Left colon (tissue), 2 donors: Measurements from ENCODE around the gene KCNA2. TPM values are rescaled to one million over a fixed set of nuclear protein-coding genes. Genes with fewer than 3 reads are reported as not detected.

Experiments used
- ATAC-seq: fragments of 200-7000 bp; cut with Tn5 transposase; one replicate; pipeline ENCODE4 v1.9.1; 2020; ENCODE audit warnings: mild to moderate bottlenecking, moderate library complexity
- DNase-seq, 2 donors: peaks; one replicate each; pipeline ENCODE4 v3.0.0-alpha.2; 2020
- intact Hi-C, 2 donors: fragments of 100-400 bp; cut with DNase I in 1 of 2; cut with micrococcal nuclease in 1 of 2; formaldehyde crosslinking; loops; one replicate each; pipeline versions ENCODE4 v1.11.2 to v1.14.0; 2022; cut with DNase I, micrococcal nuclease
- total RNA-seq, 2 donors: library from RNA; stranded (reverse); fragmentation: NEBNext Ultra II Directional; extraction: Animal tissue kit (Norgen Biotek cat#: 25700); gene quantifications; one replicate each; pipeline ENCODE4 v1.2.1, GENCODE V29; 2021
- donor health status: DM: no; HTN: no; CAD: no.
- donor health status: DM: yes; HTN: yes; CAD: no.

The KCNA2 gene
- total RNA-seq, 2 donors from 2014 or later: 0.27 to 1.0 TPM

GRCh38 chr1:110607536-110608230 lies 1.5 kb upstream of the KCNA2 start:
- ATAC-seq (no peak), DNase-seq (peak in 1 of 2 donors; percentile 16)

GRCh38 chr1:110606657-110607535 lies 738 bp upstream of the KCNA2 start:
- DNase-seq: no peak
- intact Hi-C loops: no loop called here
- peak; percentile 22 for ATAC-seq

More at GRCh38 chr1:110607536-110608230, 1.5 kb upstream of the KCNA2 start:
- intact Hi-C loops: no loop called here

GRCh38 chr1:110605446-110605845 lies 712 bp downstream of the KCNA2 start:
- intact Hi-C loops: no loop called here
- no peak for ATAC-seq
- no peak for DNase-seq

DNA sequence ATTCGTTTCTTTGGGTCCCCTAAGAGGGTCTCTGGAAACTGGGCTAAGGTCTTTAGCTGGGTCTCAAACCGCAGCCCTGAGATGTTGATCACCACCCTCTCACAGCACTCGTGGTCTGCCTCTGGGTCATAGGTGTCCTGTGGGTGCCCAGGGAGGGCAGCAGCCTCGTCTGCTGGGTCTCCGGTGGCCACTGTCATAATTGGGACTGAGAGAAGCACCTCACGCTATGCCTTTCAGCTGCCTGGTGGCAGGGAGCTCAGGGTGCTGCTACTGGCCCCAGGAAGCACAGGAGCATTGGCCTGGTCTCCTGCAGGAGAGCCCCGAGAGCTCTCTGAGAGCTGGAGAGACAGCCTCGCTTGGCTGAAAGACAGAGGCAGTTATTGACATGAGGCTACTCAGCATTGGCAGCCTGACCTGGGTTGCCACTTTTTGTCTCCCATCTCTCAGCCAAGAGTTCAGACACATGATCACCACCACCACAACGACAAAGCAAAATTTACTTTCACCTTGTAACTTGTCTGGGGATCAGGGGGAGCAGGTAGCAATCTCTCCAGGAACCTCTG lies 1.5 kb downstream of the KCNA2 start:
- intact Hi-C loops: no loop called here
- DNase-seq: no peak
- ATAC-seq: no peak

DNA sequence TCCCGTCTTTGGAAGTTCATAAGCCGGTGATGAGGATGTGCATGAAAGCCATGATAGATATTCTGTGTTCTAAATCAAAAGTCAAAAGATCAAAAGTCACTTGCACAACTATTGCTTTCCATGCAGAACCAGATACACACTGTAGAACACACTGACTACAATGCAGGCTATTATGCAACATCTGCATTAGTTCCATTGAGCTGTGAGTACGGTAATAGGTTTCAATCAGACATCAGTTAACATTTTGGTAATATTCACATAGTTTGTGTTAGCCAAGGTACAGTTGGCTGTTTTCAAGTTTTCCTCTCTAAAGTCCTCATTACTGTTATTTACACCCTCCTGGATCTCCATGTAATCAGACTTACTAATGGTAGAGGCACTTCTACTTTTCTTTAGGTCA lies 3.1 kb downstream of the KCNA2 start:
- no peak for DNase-seq
- intact Hi-C loops: no loop called here
- ATAC-seq: no peak

DNA sequence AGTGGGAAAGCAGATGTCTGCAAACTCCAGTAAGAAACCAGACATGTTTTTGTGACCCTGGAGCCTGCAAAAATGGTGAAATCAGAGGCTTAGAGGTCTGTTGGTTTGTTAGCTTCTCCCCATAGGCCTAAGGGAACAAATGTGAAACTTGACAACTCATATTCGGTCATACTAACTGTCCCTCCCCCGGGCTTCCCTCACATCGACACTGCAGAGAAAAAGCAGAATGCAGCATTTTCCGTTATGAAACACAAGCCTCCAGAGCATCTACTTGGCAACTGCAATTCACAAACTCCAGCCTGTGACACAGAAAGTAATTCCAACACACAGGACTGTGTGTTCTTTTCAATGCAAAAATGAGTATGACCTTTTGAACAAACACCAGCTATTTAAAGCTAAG lies 3.7 kb downstream of the KCNA2 start:
- DNase-seq: no peak

DNA sequence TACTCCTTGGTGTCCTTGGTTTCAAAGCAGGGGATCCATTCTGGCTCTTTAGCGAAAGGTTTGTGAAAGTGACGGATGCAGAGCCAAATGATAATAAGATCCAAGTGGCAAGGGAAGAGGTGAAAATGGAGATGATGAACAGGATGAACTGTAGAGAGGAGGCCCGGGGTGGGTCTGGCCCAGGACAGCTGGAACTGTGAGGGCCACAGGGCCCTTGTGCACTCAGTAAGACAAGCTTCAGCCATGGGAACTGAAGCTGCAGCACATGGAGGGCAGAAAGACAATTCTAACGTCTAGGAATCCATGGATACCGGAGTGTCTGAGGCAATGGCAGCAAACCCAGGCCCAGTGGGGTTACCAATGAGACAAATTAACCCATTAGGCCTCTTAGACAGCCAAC lies 4.8 kb downstream of the KCNA2 start:
- ATAC-seq (no peak), DNase-seq (no peak)
- intact Hi-C loops: no loop called here

More for the DNA sequence above, 3.7 kb downstream of the KCNA2 start:
- intact Hi-C loops: no loop called here
- ATAC-seq: no peak

DNA sequence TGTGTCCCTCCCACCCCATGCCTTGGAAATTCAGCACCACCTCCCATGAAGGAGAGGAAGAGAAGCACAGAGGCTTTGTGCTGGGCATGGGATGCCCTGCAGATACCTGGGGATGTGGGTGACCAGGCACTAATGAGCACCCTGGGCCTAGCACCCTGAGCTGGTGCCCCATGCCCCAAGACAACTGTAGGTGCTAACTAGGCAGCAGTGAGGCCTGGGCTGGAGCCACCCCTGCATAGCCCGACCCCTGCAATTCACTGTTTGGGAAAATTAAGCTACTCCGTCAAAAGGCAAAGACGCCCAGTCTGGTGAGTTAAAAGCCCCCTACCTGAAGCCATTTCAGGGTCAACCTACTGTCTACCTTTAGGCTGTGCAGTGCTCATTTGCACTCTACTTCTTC lies 5.4 kb downstream of the KCNA2 start:
- no peak for DNase-seq
- intact Hi-C loops: no loop called here
- no peak for ATAC-seq

- DNase-seq (no peak), ATAC-seq (no peak)
- intact Hi-C loops: no loop called here
These were observed 8.2 kb downstream of the KCNA2 start for GRCh38 chr1:110597966-110598365.

DNA sequence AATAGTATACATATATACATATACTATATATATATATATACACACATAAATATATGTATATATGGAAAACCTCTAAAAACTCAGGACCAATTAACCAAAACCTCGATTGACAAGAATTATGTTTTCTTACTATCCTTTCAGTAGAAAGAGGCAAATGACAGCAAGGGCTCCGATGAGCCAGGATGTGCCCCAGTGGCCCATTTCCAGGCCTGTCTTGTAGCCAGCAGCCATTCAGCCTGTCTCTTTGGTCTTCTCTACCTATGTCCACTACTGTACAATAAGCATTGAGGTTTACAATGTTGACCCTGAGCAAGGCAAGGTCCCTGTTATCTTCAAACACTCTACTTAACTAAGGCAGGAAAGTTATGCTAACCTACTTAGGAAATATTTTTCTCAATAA lies 9.8 kb downstream of the KCNA2 start:
- DNase-seq (no peak), ATAC-seq (no peak)
- intact Hi-C loops: no loop called here

- no peak for DNase-seq
- intact Hi-C loops: no loop called here
These were observed 10.8 kb downstream of the KCNA2 start for GRCh38 chr1:110595353-110595710.

GRCh38 chr1:110594456-110595352 lies 11.5 kb downstream of the KCNA2 start:
- DNase-seq (no peak), ATAC-seq (peak; percentile 73)
- intact Hi-C loops: no loop called here

More at GRCh38 chr1:110595353-110595710, 10.8 kb downstream of the KCNA2 start:
- no peak for ATAC-seq

DNA sequence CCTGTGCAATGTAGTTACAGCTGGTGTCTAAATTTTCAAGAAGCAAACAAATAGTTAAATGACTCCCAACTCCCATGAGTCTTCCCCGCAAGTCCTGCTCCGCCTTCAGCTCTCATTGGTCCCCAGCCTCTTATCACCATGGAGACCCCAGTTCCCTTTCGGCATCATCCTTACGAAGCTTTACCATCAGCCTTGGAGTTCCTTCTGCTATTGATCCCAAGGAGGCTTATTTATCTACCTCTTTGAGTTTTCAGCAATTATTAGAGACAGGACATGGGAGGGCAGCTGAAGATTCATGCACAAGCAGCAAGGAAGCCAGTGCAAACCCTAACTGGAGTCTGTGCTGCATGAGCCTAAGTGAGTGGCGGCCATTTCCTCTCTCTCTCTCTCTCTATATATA lies 12.3 kb downstream of the KCNA2 start:
- no peak for DNase-seq
- intact Hi-C loops: no loop called here
- ATAC-seq: no peak

GRCh38 chr1:110591956-110592355 lies 14.2 kb downstream of the KCNA2 start:
- no peak for DNase-seq
- intact Hi-C loops: no loop called here
- ATAC-seq: no peak

DNA sequence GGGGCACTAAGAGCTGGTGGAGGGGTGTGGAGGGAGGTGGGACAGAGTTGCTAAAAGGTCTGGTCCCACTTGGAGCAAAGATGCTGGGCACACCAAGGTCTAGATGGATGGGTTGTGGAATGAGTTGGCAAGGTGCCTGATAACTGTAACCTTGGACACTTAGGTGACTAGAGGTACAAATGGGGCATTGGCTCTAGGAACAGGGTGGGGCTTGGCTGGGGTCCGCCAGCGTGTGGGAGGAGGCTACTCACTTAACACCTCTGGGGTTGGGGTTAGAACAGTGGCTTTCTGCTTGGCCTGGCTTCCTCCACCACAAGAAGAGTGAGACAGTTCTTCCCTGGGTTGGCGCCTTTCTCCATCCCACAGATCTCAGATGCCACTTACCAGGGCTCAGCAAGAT lies 17.2 kb downstream of the KCNA2 start:
- intact Hi-C loops: no loop called here
- DNase-seq: no peak
- no peak for ATAC-seq

GRCh38 chr1:110588486-110588885 lies 17.7 kb downstream of the KCNA2 start:
- DNase-seq (no peak), ATAC-seq (no peak)
- intact Hi-C loops: no loop called here

DNA sequence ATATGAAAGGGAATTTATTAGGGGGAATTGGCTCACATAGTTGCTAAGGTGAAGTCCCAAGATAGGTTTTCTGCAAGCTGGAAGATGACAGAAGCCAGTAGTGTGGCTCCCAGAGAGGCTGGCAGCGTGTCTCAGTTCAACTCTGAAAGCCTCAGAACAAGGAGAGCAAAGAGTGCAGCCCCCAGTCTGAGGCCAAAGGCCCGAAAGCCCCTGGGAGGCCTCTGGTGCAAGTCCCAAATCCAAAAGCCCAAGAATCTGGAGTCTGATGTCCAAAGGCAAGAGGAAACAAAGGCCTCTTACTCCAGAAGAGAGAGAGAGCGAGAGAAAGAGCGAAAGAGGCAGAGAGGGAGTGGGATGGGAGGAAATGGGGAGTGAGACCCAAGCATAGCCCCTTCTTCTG lies 18.3 kb downstream of the KCNA2 start:
- ATAC-seq (no peak), DNase-seq (no peak)
- intact Hi-C loops: no loop called here

DNA sequence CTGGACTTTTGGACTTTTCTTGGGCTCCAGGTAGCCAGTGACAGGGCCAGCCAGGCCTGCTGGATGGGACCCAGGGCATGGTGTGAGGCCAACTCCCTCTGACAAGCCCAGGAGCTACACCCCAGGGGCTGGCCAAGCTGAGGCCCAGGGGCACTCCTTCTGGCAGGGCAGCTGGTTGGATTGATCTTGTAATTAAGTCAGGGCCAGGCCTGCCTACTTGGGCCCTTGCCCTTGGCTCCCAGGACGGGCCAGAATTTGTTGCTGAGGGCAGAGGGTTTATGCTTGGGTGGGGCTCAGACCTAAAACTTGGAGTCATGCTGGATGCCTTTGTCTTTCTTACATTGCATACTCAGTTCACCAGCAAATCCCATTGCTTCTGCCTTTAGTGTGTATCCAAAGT lies 20.7 kb downstream of the KCNA2 start:
- no peak for ATAC-seq
- no peak for DNase-seq
- intact Hi-C loops: no loop called here

DNA sequence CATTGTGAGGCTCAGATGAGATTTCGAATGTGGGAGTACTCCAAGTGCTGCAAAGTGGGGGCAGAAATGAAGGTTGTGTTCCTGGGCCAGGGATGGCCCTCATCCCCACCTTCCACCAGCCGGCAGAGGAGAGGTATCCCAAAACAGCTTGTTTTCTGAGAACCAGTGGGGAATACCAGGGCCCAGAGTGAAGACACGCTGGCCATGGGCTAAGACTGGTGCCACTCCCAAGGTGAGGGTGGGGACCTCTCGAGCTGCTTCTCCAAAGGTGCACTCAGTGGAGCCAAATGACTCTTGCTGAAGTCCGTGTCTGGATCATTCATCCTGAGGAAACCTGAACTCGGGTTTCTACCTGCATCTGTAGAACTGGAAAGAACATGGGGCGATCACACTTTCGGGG lies 22.1 kb downstream of the KCNA2 start:
- intact Hi-C loops: no loop called here
- no peak for ATAC-seq
- DNase-seq: no peak
